HG02840 (cell line): ENCODE data around the gene TMEM25.
"Not testable (repeated sequence)": the region's sequence is repeated elsewhere in the genome, so short reads cannot be mapped to it uniquely, and the experiment has no call there.

Experiments used
- ATAC-seq: cut with Tn5 transposase; IDR thresholded peaks from one replicate; pipeline ENCODE4 v1.9.1; 2021; ENCODE audit warnings: mild to moderate bottlenecking, moderate library complexity, moderate number of reproducible peaks; ENCODE audit not compliant: unreplicated experiment, low FRiP score

TMEM25 gene

GRCh38 chr11:118574636-118575035 is 43.6 kb downstream of the TMEM25 start:
- ATAC-seq, result no peak

DNA sequence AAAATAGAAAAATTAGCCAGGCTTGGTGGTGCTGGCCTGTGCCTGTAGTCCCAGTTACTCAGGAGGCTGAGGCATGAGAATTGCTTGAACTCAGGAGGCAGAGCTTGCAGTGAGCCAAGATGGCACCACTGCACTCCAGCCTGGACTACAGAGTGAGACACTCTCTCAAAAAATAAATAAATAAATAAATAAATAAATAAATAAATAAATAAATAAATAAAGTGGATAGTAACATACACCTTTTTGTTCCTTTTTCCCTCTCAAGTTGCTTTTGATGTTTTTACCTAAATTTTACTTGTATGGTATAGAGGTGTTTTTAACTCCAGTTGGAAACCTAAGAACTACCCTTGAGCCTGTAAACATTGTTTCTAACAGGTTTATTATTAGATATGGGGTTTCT is 47.0 kb downstream of the TMEM25 start:
- not testable (repeated sequence) for ATAC-seq

DNA sequence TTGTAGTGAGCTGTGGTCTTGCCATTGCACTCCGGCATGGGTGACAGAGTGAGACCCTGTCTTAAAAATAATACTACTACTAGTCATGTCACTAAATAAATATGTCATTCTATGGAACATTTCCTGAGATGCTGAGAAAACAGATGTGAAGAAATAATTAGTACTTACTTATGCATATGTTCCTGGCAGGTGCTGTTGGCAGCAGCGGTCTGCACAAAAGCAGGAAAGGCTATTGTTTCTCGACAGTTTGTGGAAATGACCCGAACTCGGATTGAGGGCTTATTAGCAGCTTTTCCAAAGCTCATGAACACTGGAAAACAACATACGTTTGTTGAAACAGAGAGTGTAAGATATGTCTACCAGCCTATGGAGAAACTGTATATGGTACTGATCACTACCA is 50.1 kb downstream of the TMEM25 start:
- no peak for ATAC-seq
